Bladder microvascular endothelial cell (primary cell): ENCODE data around the gene CSTF2T. TPM values are rescaled to one million over a fixed set of nuclear protein-coding genes. Genes with fewer than 3 reads are reported as not detected.

Experiments used
- total RNA-seq: library from RNA; depleted of rRNA; stranded (reverse); fragments of >200 nt; gene quantifications from 2 replicates; pipeline ENCODE4 v1.2.3, GENCODE V29; 2014

Gene CSTF2T
- total RNA-seq: 13.6 and 23.7 TPM in 2 replicates

DNA sequence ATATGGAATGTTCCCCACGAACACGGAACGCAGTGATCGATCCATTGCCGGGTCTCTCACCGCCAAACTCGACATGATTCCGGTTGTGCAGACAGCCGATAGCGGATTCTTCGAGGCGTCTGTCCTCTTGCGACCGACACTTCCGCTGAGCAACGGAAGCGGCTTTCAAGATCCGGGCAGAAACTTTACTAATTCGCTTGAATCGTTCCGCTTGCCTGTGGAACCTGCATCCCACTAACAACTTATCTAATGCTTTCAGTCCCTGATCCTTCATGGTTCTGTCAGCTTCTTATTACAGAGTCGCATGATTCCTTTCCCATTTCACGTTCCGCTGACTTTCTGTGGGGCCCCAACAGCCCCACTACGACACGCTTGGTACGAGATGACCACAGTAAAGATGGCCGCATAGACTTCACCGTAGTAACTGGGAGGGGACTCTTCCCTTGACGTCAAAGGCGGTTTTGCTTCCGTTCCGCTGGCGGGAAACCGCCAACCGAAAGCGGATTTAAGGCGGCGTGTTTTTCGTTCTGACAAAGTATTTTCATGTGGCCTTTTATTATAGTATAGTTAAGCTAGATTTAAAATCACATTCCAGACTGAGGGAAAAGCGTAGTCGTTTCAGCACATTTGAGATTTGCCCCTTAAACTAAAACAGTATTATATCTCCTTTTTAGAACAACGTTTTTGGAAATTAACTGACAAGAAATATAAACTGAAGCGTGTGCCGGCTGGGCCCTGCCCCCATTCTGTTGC lies at the start of gene CSTF2T:
CSTF2T (minus strand) TSS at position 121 of the 753 bp plus-strand sequence; CDS start at position 75, 46 bp downstream.

